HG03060 (cell line): ENCODE data around the gene CHSY1.

Source experiments
- ATAC-seq: cut with Tn5 transposase; IDR thresholded peaks from one replicate; pipeline ENCODE4 v1.9.1; 2021; ENCODE audit warnings: low read depth, moderate number of reproducible peaks; ENCODE audit not compliant: unreplicated experiment

The CHSY1 gene

GRCh38 chr15:101192081-101192480, 59.8 kb downstream of the CHSY1 start:
- ATAC-seq: no peak

GRCh38 chr15:101191242-101191641, 60.6 kb downstream of the CHSY1 start:
- ATAC-seq: no peak

DNA sequence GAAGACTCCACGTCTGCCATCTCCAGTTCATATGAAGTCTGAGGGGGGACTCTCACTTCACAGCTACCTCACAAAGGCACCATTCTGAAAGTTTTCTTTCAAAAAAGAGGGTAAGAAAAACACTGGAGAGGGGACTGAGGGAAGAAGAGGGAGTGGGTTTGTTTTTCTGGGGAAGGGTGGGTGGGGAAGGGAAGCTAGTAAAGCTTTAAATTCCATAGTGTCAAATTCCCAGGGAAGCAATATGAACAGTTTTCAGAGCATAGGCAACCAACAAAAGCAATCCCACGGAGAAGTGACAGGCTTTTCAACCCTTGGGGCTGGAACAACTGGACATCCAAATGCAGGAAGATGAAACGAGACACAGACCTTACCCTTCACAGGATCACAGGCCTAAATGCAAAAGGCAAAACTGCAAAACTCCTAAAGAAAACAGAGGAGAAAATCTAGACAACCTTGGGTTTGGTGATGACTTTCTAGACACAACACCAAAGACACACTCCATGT, 61.7 kb downstream of the CHSY1 start:
- no peak for ATAC-seq

DNA sequence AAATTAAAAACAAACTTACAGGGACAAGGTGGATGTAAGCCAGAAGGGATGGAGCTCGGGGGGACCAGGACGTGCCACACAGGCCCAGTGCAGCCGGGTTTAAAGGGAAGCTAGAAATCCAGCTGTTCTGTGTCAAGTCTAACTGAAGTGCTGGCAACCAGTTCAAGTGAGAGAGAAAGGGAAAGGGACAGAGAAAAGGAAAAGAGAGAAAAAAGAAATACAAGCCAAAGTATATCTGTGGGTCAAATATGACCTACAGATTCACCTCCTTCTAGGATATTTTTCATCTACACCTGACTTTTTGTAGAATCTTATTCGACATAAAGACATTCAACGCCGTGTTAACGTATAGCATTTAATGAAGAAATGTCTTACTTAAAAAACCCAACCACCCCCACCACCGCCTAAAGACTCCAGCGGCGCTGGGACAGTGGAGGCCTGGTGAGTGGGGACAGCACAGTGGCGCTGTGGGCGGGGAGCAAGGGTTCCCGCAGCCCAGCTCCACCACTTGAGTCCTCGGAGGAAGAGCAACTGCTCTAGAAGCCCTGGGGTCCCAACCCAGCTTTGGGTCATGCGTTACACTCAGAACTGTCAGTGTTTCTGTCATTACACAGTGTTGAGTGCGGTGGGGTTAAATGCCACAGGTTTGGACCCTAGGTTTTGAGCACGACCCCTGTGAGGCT, 62.3 kb downstream of the CHSY1 start:
- ATAC-seq: no peak

GRCh38 chr15:101188637-101189408, 63.0 kb downstream of the CHSY1 start:
- peak; percentile 54 for ATAC-seq

DNA sequence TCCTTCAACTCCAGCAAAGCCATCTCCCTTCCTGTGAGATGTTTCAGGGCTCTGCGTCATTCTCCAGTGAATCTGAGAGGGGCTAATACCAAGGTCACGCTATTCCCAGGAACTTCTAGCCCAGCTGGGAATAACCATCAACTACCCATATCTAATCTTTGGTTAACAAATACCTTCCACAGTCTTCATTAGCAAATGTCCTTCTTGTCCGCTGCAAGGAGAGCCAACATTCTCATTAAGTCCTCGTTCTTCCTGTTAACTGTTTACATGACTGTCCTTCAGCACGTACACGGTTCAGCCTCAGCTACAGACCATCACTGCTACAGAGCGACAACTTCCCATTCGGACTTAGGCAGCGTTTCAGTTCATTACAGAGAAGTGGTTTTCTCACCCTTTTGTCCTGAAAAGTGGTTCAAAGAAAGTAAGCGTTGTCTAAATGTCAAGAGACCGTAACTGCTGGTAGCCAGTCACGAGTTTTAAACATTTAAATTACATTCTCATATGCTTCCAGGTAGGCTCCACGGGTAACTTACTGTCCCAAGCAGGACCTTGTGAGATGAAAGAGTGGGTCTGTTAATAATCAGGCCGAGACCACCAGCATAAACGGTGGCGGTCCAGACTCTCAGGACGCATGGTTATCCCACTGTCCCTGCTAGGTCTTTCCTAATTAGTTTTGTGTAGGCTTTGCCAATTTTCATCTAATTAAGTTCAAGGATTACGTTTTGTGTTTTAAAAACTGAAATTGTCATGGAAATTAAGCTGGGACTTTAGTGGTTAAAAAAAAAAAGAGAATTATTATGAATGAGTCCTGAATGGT, 63.8 kb downstream of the CHSY1 start:
- peak; percentile 28 for ATAC-seq

- ATAC-seq: no peak
These were observed 66.1 kb downstream of the CHSY1 start for GRCh38 chr15:101185770-101186169.

DNA sequence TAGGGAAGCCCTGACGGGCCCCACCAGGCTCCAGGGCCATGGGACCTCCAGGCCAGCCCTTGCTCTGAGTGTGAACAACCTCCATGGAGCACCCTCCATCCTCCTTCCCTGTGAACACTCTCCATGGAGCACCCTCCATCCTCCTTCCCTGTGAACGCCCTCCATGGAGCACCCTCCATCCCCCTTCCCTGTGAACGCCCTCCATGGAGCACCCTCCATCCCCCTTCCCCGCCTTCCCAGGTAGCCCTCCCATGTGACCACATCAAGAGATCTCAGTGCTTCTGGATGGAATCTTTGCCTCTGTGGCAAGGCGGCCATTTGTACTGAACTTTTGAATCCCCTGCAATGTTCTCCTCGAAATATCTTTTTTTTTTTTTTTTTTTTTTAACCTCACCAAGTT, 66.5 kb downstream of the CHSY1 start:
- no peak for ATAC-seq

GRCh38 chr15:101184830-101185229, 67.0 kb downstream of the CHSY1 start:
- ATAC-seq: no peak

- no peak for ATAC-seq
These were observed 67.9 kb downstream of the CHSY1 start for GRCh38 chr15:101183931-101184305.

- ATAC-seq: no peak
These were observed 68.5 kb downstream of the CHSY1 start for GRCh38 chr15:101183226-101183930.

GRCh38 chr15:101182215-101182614, 69.6 kb downstream of the CHSY1 start:
- ATAC-seq: no peak

DNA sequence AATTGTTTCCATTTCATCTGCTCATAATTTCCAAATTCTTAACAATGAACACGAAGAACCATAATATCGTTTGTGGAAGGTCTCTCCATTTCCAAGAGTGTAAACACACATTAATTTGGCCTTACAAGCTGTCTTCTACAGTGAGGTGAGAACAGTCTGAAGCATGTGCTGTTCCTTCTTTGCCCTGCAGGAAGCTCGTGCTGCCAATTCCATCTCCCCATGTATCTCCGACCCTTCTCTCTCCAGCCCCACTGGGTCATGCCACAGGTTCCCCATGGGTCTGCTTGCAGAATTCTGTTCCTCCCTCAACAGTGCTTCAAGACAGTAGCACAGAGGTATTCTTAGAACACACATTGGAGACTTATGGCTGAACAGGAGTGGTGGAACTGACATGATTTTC, 70.5 kb downstream of the CHSY1 start:
- no peak for ATAC-seq

DNA sequence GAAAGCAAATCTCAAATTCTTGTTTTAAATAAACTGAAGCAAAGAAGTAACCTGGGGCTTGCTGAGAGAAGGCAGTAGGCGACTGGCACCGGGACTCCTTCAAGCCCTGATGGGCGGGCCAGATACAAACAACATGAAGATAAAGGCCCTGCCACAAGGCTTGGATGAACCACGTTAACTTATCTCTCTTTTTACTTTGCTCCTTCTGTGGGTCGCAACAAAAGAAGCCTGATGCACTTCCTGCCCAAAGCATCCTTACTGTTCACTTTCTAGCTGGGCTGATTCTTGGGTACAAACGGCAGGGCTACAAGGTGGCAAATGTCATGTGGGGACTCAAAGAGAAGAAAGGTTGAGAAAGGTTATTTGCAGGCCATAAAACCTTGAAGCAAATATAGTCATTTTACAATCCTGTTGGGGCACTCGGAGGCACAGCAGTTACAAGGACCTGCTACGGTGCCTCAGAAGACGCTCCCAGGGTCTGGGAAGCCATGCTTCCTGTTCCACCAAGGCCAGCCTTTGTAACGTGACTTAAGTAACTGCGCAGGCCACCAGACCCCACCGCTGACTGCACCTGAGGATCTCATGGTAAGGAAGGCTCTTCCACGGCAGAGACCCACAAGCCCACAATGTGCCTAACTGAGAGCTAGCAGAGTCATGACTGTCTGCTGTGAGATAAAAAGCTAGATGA, 71.1 kb downstream of the CHSY1 start:
- no peak for ATAC-seq

DNA sequence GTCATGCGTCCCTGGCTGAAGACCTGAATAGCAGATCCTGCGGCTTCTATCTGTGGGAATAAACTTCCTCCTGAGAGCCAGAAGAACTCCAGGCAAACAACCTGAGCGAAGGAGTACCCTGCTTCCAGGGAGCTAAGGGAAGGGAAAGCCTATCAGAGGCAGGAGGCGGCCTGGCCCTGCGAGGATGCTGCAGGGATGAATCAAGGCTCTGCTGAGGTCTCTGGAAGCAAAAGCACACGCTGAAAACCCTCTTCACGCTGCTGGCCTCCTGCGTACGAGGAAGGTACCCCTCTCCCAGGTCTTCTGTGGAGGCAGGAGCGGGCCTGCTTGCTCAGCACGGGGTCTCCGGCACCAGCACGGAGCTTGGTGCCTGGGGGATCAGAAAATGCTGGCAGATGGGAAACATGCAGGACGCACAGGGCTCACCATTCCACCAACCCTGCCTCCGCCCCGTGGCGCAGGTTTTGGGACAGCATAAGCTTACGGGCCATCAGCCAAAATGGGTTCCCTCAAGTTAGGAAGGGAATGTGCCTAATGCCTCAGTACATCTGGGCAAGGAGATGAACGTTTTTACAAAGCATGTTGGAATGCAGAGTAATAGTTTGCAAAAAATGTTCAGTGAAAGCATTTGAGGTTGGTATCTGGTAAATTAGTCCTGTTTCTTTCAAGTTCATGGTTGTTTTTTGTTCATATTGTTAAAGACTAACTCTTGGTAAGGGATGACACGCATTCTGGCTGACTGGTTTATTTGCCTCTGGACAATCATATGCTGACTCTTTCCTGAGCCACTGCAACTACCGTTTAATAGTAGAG, 72.3 kb downstream of the CHSY1 start:
- ATAC-seq: no peak

- ATAC-seq: no peak
These were observed 72.9 kb downstream of the CHSY1 start for GRCh38 chr15:101178931-101179330.

- ATAC-seq: no peak
These were observed 73.4 kb downstream of the CHSY1 start for GRCh38 chr15:101178479-101178878.

DNA sequence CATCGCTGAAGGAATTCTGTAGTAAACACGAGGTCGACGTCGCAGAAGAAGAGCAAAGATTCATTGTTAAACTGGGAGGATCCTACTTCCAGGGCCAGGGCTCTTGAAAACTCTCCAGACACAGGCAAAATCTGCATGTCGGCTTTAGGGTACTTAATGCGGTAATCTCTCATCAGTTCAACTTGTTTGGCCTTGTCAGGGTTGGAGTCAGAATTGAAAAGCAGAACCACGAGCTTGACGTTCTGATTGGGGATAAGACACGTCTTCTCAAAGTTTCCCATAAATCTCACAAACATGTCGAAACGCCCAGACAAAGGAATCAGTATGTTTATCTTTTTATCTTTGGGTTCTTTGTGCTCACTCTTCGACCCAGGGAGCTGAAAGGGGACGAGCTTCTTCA, 74.0 kb downstream of the CHSY1 start:
- no peak for ATAC-seq

DNA sequence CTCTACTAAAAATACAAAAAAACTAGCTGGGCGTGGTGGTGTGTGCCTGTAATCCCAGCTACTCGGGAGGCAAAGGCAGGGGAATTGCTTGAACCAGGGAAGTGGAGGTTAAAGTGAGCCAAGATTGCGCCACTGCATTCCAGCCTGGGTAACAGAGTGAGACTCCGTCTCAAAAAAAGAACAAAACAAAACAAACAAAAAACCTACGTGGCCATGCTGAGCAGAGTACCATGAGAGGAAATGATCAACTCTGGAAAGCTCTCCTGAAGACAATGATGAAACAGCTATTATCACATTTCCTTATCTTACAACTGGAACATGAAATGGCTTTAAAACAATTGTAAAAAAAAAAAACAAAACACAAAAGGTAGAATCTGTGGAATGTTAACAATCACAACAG, 75.2 kb downstream of the CHSY1 start:
- no peak for ATAC-seq
